Right lobe of liver (tissue), 6 donors: ENCODE results near the gene THYN1. TPM values are rescaled to one million over a fixed set of nuclear protein-coding genes. Genes with fewer than 3 reads are reported as not detected.

Experiments used
- ATAC-seq, 4 donors: fragments of 200-7000 bp; cut with Tn5 transposase; one replicate each; pipeline ENCODE4 v1.9.1; 2020; ENCODE audit warnings: mild to moderate bottlenecking in 4 of 4, moderate library complexity in 4 of 4
- DNase-seq, 3 donors: peaks; one replicate each; pipeline ENCODE4 v3.0.0-alpha.2; 2020
- H3K27ac ChIP-seq, 3 donors: fragments of 200-600 bp; one replicate each; pipeline ENCODE4 v1.8.0; 2022
- H3K27me3 ChIP-seq, 2 donors: fragments of 200-600 bp; one replicate each; pipeline ENCODE4 v1.8.0; 2022
- H3K36me3 ChIP-seq, 4 donors: fragments of 200-600 bp; sonication (generic) in 1 of 4; one replicate each; pipeline versions ENCODE4 v1.5.1 to v1.8.0; 2017 to 2022; ENCODE audit warnings: control low read depth in 1 of 4
- H3K4me1 ChIP-seq, 4 donors: fragments of 200-600 bp; sonication (generic) in 1 of 4; one replicate each; pipeline versions ENCODE4 v1.5.1 to v1.8.0; 2017 to 2022; ENCODE audit warnings: control low read depth in 1 of 4
- H3K4me3 ChIP-seq, 3 donors: fragments of 200-600 bp; one replicate each; pipeline ENCODE4 v1.8.0; 2022
- H3K9me3 ChIP-seq, 4 donors: fragments of 200-600 bp; sonication (generic) in 1 of 4; one replicate each; pipeline versions ENCODE4 v1.5.1 to v1.8.0; 2017 to 2022; ENCODE audit warnings: control low read depth in 1 of 4
- CTCF ChIP-seq, 4 donors: fragments of 200-600 bp in 3 of 4; fragments of 450-650 bp in 1 of 4; IDR thresholded peaks; one replicate each; pipeline versions ENCODE4 v1.5.1 to v1.8.0; 2016 to 2022; ENCODE audit warnings: antibody characterized with exemption in 4 of 4, mild to moderate bottlenecking in 2 of 4
- POLR2A ChIP-seq: fragments of 450-650 bp; IDR thresholded peaks from one replicate; pipeline ENCODE4 v1.6.1; 2017; ENCODE audit warnings: antibody characterized with exemption, mild to moderate bottlenecking
- WGBS: methylation state at CpG from one replicate; pipeline ENCODE4 v1.1.6; 2018; ENCODE audit warnings: low coverage, low lambda C conversion rate; ENCODE audit not compliant: insufficient coverage; ENCODE audit errors: missing lambda C conversion rate; 5-methylcytosine and 5-hydroxymethylcytosine counted together
- intact Hi-C, 2 donors: fragments of 100-400 bp; cut with DNase I; formaldehyde crosslinking; loops; one replicate each; pipeline versions ENCODE4 v1.11.2 to v1.14.1; 2022
- total RNA-seq, 6 experiments: library from RNA; depleted of rRNA in 2 of 6; stranded (reverse); fragments of >200 nt in 2 of 6; fragmentation: NEBNext Ultra II Directional in 3 of 6; extraction: Animal tissue kit (Norgen Biotek cat#: 25700) in 3 of 6; gene quantifications; one replicate each; pipeline versions ENCODE4 v1.1.0 to v1.2.4, GENCODE V29; 2016 to 2023
- donor health status: DM: no; HTN: yes; CAD: no.
- donor health status: DM: no; HTN: no; CAD: no.
- donor health status: DM: no; HTN: no; CAD: no.
- donor health status: DM: no; HTN: yes; CAD: no.
- donor health status: DM: no; HTN: yes; CAD: no.

The THYN1 gene
- total RNA-seq, 6 experiments from 2014 or later, result 11.7 to 39.2 (median 20.6) TPM

- intact Hi-C loops, result no loop called here
- Histone ChIP-seq H3K27ac (no peak overlapping the region), H3K27me3 (no peaks in the 10 kb centered on the region), H3K4me3 (no peak overlapping the region), H3K4me1 (peaks cover 0 to 20% (median 8%) of the 10 kb centered on the region in 4 donors), H3K9me3 (no peaks in the 10 kb centered on the region), H3K36me3 (peaks cover 0 to 26% (median 4%) of the 10 kb centered on the region in 4 donors)
- WGBS, result 88% methylated on average over 7 of the region's 7 CpGs
- TF ChIP-seq CTCF (IDR thresholded peaks at IDR 0.05) (no peak), POLR2A (no peak)
- ATAC-seq (no peak), DNase-seq (no peak)
Observed at GRCh38 chr11:134236834-134237556, 16.2 kb downstream of the THYN1 start.

- peaks cover 0 to 16% (median 4%) of the 10 kb centered on the region in 4 donors for H3K36me3 ChIP-seq
- no peaks in the 10 kb centered on the region for H3K27me3 ChIP-seq
- intact Hi-C loops, result no loop called here
- TF ChIP-seq CTCF (IDR thresholded peaks at IDR 0.05), result no peak
- no peak for TF ChIP-seq POLR2A
- no peak overlapping the region for H3K4me3 ChIP-seq
- peaks cover 0 to 26% (median 10%) of the 10 kb centered on the region in 4 donors for H3K4me1 ChIP-seq
- peak overlapping the region in 2 of 3 donors; percentile 41 to 54 for H3K27ac ChIP-seq
- peak; percentile 81 to 92 (median 88) for ATAC-seq
- peak; percentile 62 to 76 (median 74) for DNase-seq
- WGBS, result 34% methylated on average over 3 of the region's 3 CpGs
- no peaks in the 10 kb centered on the region for H3K9me3 ChIP-seq
Observed at GRCh38 chr11:134235399-134235798, 17.8 kb downstream of the THYN1 start.

GRCh38 chr11:134233729-134234179 lies 19.4 kb downstream of the THYN1 start:
- ATAC-seq, result no peak
- Histone ChIP-seq H3K36me3 (peaks cover 0 to 1% (median 0%) of the 10 kb centered on the region in 4 donors), H3K27me3 (no peaks in the 10 kb centered on the region), H3K9me3 (no peaks in the 10 kb centered on the region), H3K4me1 (peaks cover 0 to 26% (median 10%) of the 10 kb centered on the region in 4 donors), H3K27ac (no peak overlapping the region), H3K4me3 (no peak overlapping the region)
- TF ChIP-seq CTCF (IDR thresholded peaks at IDR 0.05) (no peak), POLR2A (no peak)
- DNase-seq, result no peak
- WGBS, result 62% methylated on average over 4 of the region's 4 CpGs
- intact Hi-C loops, result no loop called here

- no peaks in the 10 kb centered on the region for H3K9me3 ChIP-seq
- ATAC-seq (peak; percentile 67 to 78 (median 72)), DNase-seq (no peak)
- WGBS, result 43% methylated on average over 9 of the region's 10 CpGs
- intact Hi-C loops, result no loop called here
- H3K36me3 ChIP-seq, result no peaks in the 10 kb centered on the region
- peak overlapping the region in 1 of 3 donors; percentile 14 for H3K27ac ChIP-seq
- peaks cover 0 to 26% (median 10%) of the 10 kb centered on the region in 4 donors for H3K4me1 ChIP-seq
- no peak overlapping the region for H3K4me3 ChIP-seq
- H3K27me3 ChIP-seq, result no peaks in the 10 kb centered on the region
- TF ChIP-seq POLR2A (no peak), CTCF (IDR thresholded peaks at IDR 0.05) (no peak)
Observed at GRCh38 chr11:134231958-134232659, 21.0 kb downstream of the THYN1 start.
